NCI-H2196 (cell line): ENCODE results near the gene SAC3D1.
"Not testable (repeated sequence)": the region's sequence is repeated elsewhere in the genome, so short reads cannot be mapped to it uniquely, and the experiment has no call there.

Experiments
- DNase-seq: peaks from one replicate; lab custom pipeline; 2025; ENCODE audit not compliant: unreplicated experiment; lab: John Stamatoyannopoulos, UW

The SAC3D1 gene

GRCh38 chr11:65023502-65023901 is 17.5 kb upstream of the SAC3D1 start:
- DNase-seq, result not testable (repeated sequence)

- no peak for DNase-seq
Measured at GRCh38 chr11:65026810-65027209, 14.2 kb upstream of the SAC3D1 start.

GRCh38 chr11:65027213-65028067 is 13.6 kb upstream of the SAC3D1 start, which contains the start of gene SNX15:
Gene SNX15 (plus strand): TSS chr11:65027439. CDS start chr11:65027538, 99 bp downstream.
- peak; percentile 94 for DNase-seq

GRCh38 chr11:65032216-65032615 is 8.8 kb upstream of the SAC3D1 start:
- no peak for DNase-seq

GRCh38 chr11:65034423-65034822 is 6.6 kb upstream of the SAC3D1 start:
- no peak for DNase-seq

GRCh38 chr11:65035579-65035978 is 5.4 kb upstream of the SAC3D1 start:
- no peak for DNase-seq

- DNase-seq, result peak; percentile 65
Measured at GRCh38 chr11:65036931-65037330, 4.1 kb upstream of the SAC3D1 start.

GRCh38 chr11:65040520-65040846 is 527 bp upstream of the SAC3D1 start:
- DNase-seq, result no peak

GRCh38 chr11:65042891-65043290 is 1.9 kb downstream of the SAC3D1 start:
- no peak for DNase-seq

GRCh38 chr11:65043881-65044501 is 3.0 kb downstream of the SAC3D1 start:
- DNase-seq, result no peak

GRCh38 chr11:65045061-65045460 is 4.1 kb downstream of the SAC3D1 start:
- DNase-seq, result no peak

GRCh38 chr11:65045728-65046127 is 4.7 kb downstream of the SAC3D1 start:
- no peak for DNase-seq

GRCh38 chr11:65047581-65048422 is 6.8 kb downstream of the SAC3D1 start:
- DNase-seq, result no peak

- no peak for DNase-seq
Measured at GRCh38 chr11:65051398-65051858, 10.4 kb downstream of the SAC3D1 start.

- DNase-seq, result no peak
Measured at GRCh38 chr11:65053827-65054508, 13.0 kb downstream of the SAC3D1 start.

GRCh38 chr11:65055538-65055937 is 14.5 kb downstream of the SAC3D1 start:
- DNase-seq, result no peak

- no peak for DNase-seq
Measured at GRCh38 chr11:65056999-65057398, 16.0 kb downstream of the SAC3D1 start.

- no peak for DNase-seq
Measured at GRCh38 chr11:65057526-65057925, 16.5 kb downstream of the SAC3D1 start.

GRCh38 chr11:65058012-65058411 is 17.0 kb downstream of the SAC3D1 start:
- no peak for DNase-seq

GRCh38 chr11:65058419-65059054 is 17.5 kb downstream of the SAC3D1 start, which contains the start of gene NAALADL1:
Gene NAALADL1 (minus strand): TSS chr11:65058553. CDS start chr11:65058521, 32 bp downstream.
- DNase-seq, result no peak
